Astrocyte (in vitro differentiated cells and primary cell): ENCODE data around the gene UGT1A9.
"Not testable (repeated sequence)": the region's sequence is repeated elsewhere in the genome, so short reads cannot be mapped to it uniquely, and the experiment has no call there.

Experiments
- CTCF ChIP-seq: IDR thresholded peaks from 2 replicates; pipeline ENCODE4 v1.5.1; 2011; ENCODE audit warnings: low read depth, mild to moderate bottlenecking, inconsistent platforms, low read length, moderate library complexity; ENCODE audit not compliant: insufficient read depth
- EZH2 ChIP-seq: IDR thresholded peaks from 2 replicates; pipeline ENCODE4 v1.6.1; 2012; ENCODE audit warnings: mild to moderate bottlenecking, low read length, inconsistent platforms; ENCODE audit not compliant: insufficient read depth

- not testable (repeated sequence) for TF ChIP-seq CTCF, EZH2
Observed at GRCh38 chr2:233636306-233636705, 35.4 kb upstream of the UGT1A9 start, which contains the start of gene UGT1A10.
